ENCODE data around the gene ZC3H18.

DNA sequence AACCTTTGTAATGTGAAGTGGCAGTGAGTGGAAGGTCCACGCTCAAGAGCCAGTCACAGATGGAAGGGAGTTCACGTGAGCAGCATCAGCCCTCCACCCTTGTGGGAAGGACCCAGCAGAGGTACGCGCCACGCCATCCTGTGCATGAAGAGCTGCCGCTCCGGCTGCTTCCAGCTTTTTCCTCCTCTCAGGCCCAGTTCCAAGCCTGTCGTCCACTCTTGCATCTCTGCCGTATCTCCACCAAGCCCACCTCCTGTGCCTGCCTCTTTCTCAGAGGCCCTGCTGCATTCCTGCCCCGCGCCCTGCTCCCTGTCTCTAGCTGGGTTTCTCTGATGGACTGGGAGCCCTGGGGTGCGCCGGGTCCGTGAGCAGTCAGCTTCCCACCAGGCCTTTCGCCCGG is 10.2 kb downstream of the ZC3H18 start:
- TF ChIP-seq, protein P1, sequence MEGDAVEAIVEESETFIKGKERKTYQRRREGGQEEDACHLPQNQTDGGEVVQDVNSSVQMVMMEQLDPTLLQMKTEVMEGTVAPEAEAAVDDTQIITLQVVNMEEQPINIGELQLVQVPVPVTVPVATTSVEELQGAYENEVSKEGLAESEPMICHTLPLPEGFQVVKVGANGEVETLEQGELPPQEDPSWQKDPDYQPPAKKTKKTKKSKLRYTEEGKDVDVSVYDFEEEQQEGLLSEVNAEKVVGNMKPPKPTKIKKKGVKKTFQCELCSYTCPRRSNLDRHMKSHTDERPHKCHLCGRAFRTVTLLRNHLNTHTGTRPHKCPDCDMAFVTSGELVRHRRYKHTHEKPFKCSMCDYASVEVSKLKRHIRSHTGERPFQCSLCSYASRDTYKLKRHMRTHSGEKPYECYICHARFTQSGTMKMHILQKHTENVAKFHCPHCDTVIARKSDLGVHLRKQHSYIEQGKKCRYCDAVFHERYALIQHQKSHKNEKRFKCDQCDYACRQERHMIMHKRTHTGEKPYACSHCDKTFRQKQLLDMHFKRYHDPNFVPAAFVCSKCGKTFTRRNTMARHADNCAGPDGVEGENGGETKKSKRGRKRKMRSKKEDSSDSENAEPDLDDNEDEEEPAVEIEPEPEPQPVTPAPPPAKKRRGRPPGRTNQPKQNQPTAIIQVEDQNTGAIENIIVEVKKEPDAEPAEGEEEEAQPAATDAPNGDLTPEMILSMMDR (IDR thresholded peaks at IDR 0.05; ENCODE audit: low read depth, low read length, poor library complexity, severe bottlenecking), result no peak
- no peak for TF ChIP-seq EZH2phosphoT487 (IDR thresholded peaks at IDR 0.05; ENCODE audit: borderline replicate concordance, low read length)
